ENCODE data around the gene C17orf113.

Gene C17orf113
- total RNA-seq: 0 to 1.4 (median 0.28) reads per million in 9 experiments

GRCh38 chr17:42050393-42051012, at the start of gene C17orf113:
C17orf113 (minus strand) TSS chr17:42050601; CDS start chr17:42043376, 7,225 bp downstream.
- Mint-ChIP-seq H3K9me3 (no peaks in the 10 kb centered on the region), H3K4me3 (peak within 1 kb of the TSS; percentile 67 to 78), H3K4me1 (ENCODE audit: low read depth in 2 of 2) (peaks cover 4 to 10% of the 10 kb centered on the region in 2 donors), H3K36me3 (ENCODE audit: insufficient read depth) (peaks cover 2% of the 10 kb centered on the region), H3K27me3 (peaks cover 38 to 63% of the 10 kb centered on the region in 2 donors), H3K27ac (no peak within 1 kb of the TSS)
- peak; percentile 76 for ATAC-seq (replicated peaks)
- DNase-seq: peak; percentile 15 to 38 (median 25)

DNA sequence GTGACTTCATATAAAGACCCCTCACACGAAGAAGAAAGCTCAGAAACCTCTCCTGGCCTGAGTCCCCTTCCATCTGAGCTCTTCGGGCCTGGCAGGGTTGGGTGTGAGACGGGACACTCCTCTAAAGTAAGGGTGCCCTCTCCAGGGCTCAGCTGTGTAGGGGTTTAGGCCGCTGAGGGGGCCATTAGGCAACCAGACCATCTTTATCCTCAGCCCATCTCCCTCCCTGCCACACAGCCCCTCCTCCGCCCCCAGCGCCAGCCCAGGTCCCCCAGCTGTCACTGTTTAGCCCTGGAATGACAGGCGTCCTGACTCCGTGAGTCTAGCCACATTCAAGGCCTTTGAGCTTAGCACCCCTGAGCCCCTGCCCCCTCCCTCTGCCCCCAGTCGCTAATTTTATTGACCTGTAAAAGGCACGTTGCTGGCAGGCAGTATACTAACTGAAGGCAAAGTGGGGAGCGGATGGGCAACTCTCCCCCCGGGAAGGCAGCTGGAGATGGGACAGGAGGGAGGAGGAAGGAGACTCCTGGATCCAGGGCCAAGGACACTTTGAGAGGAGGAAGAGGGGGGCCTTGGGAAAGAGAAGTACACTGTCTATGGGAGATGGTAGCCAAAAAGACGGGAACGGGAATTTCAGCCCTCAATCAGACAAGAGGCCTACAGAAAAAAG, 48.5 kb upstream of the C17orf113 start:
- Mint-ChIP-seq H3K9me3 (no peaks in the 10 kb centered on the region), H3K27ac (peak overlapping the region in 1 of 2 donors; percentile 20), H3K36me3 (ENCODE audit: insufficient read depth) (peaks cover 3% of the 10 kb centered on the region), H3K27me3 (peaks cover 12 to 33% of the 10 kb centered on the region in 2 donors), H3K4me3 (no peak overlapping the region), H3K4me1 (ENCODE audit: low read depth in 2 of 2) (peaks cover 4 to 8% of the 10 kb centered on the region in 2 donors)
- DNase-seq (no peak), ATAC-seq (replicated peaks) (peak; percentile 17)

- Mint-ChIP-seq H3K36me3 (ENCODE audit: insufficient read depth) (peaks cover 3% of the 10 kb centered on the region), H3K9me3 (no peaks in the 10 kb centered on the region), H3K4me1 (ENCODE audit: low read depth in 2 of 2) (peaks cover 4 to 8% of the 10 kb centered on the region in 2 donors), H3K27ac (peak within 1 kb of the TSS; percentile 15 to 20), H3K4me3 (peak within 1 kb of the TSS; percentile 24 to 58), H3K27me3 (peaks cover 12 to 38% of the 10 kb centered on the region in 2 donors)
- ATAC-seq (replicated peaks) (peak; percentile 75), DNase-seq (no peak)
Measured at GRCh38 chr17:42097691-42098631, 47.6 kb upstream of the C17orf113 start, which contains the start of gene ZNF385C. ZNF385C (minus strand) TSS chr17:42098473; CDS start chr17:42063056, 35,417 bp downstream.

DNA sequence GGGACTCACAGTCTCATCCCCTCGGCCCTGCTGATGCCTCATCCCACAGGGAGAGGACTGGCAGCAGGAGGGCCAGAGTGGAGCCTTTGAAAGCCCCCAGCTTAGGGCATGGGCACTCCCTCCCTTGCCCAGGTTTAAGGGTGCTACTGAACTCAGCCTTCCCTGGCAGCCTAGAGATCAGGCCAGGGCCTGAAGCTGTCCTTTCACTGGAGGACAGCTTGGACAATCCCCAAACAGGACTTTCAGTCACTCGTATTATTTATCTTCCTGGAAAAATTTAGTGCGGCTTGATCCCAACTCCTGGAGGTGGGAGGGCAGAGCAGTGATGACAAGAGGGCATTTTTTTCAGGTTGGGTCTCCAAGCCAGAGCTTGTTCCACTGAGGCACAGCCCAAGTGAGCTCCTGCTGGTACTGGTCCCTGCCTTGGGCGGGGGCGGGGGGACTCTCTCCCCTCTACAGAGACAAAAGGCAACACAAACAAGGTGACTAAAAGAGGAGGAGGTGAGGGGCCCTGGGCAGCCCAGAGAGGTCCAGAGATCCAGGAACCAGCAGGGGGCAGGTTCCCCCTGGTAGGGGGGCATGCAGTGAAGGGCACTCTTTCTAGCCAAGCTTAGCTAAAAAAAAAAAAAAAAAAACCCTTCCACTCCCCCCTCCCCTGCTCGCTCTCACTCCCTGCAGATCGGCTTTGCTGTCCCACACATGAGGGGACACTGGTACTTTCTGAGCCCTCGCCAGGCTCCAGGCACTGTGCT, 46.1 kb upstream of the C17orf113 start:
- DNase-seq (no peak), ATAC-seq (replicated peaks) (no peak)
- no peak overlapping the region for H3K4me3 Mint-ChIP-seq
- no peak overlapping the region for H3K27ac Mint-ChIP-seq
- peaks cover 12 to 52% of the 10 kb centered on the region in 2 donors for H3K27me3 Mint-ChIP-seq
- no peaks in the 10 kb centered on the region for H3K9me3 Mint-ChIP-seq
- peaks cover 3% of the 10 kb centered on the region for H3K36me3 Mint-ChIP-seq (ENCODE audit: insufficient read depth)
- H3K4me1 Mint-ChIP-seq (ENCODE audit: low read depth in 2 of 2): peaks cover 4 to 6% of the 10 kb centered on the region in 2 donors

GRCh38 chr17:42094375-42095069, 44.1 kb upstream of the C17orf113 start:
- H3K27ac Mint-ChIP-seq: no peak overlapping the region
- peaks cover 3% of the 10 kb centered on the region for H3K36me3 Mint-ChIP-seq (ENCODE audit: insufficient read depth)
- DNase-seq: no peak
- H3K4me1 Mint-ChIP-seq (ENCODE audit: low read depth in 2 of 2): peaks cover 4% of the 10 kb centered on the region in 2 donors
- no peak overlapping the region for H3K4me3 Mint-ChIP-seq
- ATAC-seq (replicated peaks): no peak
- H3K9me3 Mint-ChIP-seq: no peaks in the 10 kb centered on the region
- peaks cover 19 to 65% of the 10 kb centered on the region in 2 donors for H3K27me3 Mint-ChIP-seq

DNA sequence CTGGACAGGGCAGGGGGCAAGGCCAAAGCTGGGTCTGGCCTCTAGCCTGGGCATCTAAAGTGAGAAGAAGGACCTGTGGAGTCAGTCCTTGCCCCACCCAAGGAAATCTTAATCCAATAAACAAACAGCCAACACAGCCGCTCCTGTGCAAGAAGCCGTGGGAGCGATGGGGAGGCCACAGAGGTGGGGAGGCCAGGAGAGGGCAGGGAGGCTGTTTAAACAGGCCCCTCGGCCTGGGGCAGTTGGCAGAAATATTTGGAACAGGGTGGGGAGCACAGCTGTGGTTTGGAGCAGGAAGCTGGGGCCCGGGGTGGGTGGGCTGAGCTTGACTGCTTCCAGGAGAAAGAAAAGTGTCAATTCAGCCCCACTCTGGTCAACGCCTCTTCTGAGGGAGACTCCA, 42.5 kb upstream of the C17orf113 start:
- Mint-ChIP-seq H3K27ac (no peak overlapping the region), H3K27me3 (peaks cover 25 to 74% of the 10 kb centered on the region in 2 donors)
- no peak for ATAC-seq (replicated peaks)

GRCh38 chr17:42090964-42091790, 40.8 kb upstream of the C17orf113 start:
- no peak overlapping the region for H3K4me3 Mint-ChIP-seq
- ATAC-seq (replicated peaks): no peak
- H3K27ac Mint-ChIP-seq: no peak overlapping the region
- peaks cover 16 to 56% of the 10 kb centered on the region in 2 donors for H3K27me3 Mint-ChIP-seq
- no peak for DNase-seq
- H3K9me3 Mint-ChIP-seq: no peaks in the 10 kb centered on the region
- peaks cover 3% of the 10 kb centered on the region for H3K36me3 Mint-ChIP-seq (ENCODE audit: insufficient read depth)
- no peaks in the 10 kb centered on the region for H3K4me1 Mint-ChIP-seq (ENCODE audit: low read depth in 2 of 2)

More for the DNA sequence above, 42.5 kb upstream of the C17orf113 start:
- DNase-seq: no peak
- Mint-ChIP-seq H3K9me3 (no peaks in the 10 kb centered on the region), H3K4me3 (no peak overlapping the region), H3K36me3 (ENCODE audit: insufficient read depth) (peaks cover 3% of the 10 kb centered on the region), H3K4me1 (ENCODE audit: low read depth in 2 of 2) (peaks cover 2 to 3% of the 10 kb centered on the region in 2 donors)

DNA sequence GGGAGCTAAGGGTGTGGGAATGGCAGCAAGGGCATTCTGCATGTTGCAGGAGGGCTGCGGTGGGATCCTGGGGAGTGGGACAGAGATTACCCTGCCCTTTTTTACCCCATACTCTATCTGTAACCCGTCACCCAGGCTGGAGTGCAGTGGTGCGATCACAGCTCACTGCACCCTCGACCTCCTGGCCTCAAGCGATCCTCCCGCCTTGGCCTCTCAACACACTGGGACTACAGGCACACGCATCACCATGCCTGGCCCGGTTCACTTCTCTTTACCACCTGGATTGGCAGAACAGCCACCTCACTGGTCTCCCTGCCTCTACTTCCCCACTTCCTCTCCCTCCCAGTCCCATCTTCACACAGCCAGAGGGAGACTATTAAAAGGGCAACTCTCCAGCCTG, 38.3 kb upstream of the C17orf113 start:
- Mint-ChIP-seq H3K27ac (no peak overlapping the region), H3K4me1 (ENCODE audit: low read depth in 2 of 2) (no peaks in the 10 kb centered on the region), H3K4me3 (no peak overlapping the region), H3K9me3 (no peaks in the 10 kb centered on the region), H3K27me3 (peaks cover 16 to 42% of the 10 kb centered on the region in 2 donors), H3K36me3 (ENCODE audit: insufficient read depth) (no peaks in the 10 kb centered on the region)
- no peak for ATAC-seq (replicated peaks)
- no peak for DNase-seq

DNA sequence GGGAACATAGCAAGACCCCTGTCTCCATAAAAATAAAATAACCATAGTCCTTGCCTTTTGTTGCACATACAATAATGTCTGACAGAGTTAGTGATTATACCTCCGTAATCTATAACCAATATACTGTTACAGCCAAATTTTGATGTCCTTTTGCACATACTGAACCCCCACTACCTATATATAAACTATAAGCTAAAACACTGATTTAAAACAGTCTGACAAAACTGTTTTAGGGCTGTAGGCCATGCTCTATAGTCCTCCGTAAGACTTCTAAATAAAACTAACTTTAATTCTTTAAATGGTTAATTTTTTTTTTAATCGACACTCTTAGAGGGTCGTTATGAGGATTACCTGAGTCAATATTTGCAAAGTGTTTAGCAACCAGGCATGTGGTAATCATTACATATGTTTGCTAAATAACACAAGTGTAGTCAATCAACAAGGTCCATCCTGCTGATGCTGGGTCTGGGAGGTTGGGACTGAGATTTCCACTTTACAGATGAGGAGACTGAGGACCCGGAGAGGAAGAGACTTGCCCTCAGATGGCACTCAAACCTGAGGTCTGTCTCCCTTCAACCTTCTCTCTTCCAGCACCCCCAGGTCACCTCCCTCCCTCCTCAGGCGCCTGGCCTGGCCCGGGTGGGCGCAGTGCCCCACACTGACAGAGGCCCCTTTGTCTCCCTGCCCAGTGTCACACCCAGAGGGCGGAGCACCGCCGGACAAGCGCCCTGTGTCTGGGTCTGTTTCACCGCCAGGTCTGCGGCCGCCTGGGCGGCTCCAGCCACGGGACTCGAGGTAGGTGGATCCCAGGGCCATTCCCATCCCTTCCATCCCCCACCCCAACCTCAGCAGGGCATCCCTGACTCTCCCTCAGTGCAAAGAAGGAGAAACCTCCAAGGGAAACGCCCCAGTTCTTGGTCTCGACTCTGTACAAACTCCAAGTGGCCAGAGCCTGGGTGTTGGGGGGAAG, 37.6 kb upstream of the C17orf113 start:
- ATAC-seq (replicated peaks): no peak
- Mint-ChIP-seq H3K4me3 (no peak overlapping the region), H3K36me3 (ENCODE audit: insufficient read depth) (no peaks in the 10 kb centered on the region), H3K27me3 (peaks cover 16 to 40% of the 10 kb centered on the region in 2 donors), H3K27ac (no peak overlapping the region), H3K4me1 (ENCODE audit: low read depth in 2 of 2) (no peaks in the 10 kb centered on the region), H3K9me3 (no peaks in the 10 kb centered on the region)
- no peak for DNase-seq

DNA sequence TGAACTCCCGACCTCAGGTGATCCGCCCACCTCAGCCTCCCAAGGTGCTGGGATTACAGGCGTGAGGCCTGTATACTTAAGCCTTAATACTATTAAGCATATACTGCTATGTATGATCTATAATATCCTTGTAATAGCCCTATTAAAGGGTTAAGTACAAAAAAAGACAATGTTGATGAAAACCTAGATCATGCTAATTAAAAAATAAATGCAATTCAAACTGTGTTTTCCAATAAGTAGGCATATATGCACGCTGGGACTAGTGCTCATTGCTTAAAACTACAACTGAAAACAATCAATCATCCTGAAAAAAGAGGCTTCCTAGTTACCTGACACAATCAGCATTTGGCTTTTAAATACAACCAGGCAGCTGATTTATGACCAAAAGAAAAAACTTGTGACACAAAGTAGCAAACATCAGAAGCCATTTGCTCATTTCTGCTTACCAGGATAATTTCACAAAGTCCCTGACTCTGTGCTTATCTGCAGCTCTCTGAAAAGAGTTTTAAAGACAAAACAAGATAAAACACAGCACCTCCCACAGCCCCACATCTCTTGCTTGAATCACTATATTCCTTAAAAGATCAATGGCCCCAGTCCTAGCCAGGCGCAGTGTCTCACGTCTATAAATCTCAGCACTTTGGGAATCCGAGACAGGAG, 36.8 kb upstream of the C17orf113 start:
- Mint-ChIP-seq H3K9me3 (no peaks in the 10 kb centered on the region), H3K36me3 (ENCODE audit: insufficient read depth) (no peaks in the 10 kb centered on the region), H3K4me1 (ENCODE audit: low read depth in 2 of 2) (no peaks in the 10 kb centered on the region), H3K4me3 (no peak overlapping the region), H3K27me3 (peaks cover 16 to 31% of the 10 kb centered on the region in 2 donors), H3K27ac (no peak overlapping the region)
- DNase-seq (no peak), ATAC-seq (replicated peaks) (no peak)
